ENCODE measurements around the gene IZUMO4.

The IZUMO4 gene

DNA sequence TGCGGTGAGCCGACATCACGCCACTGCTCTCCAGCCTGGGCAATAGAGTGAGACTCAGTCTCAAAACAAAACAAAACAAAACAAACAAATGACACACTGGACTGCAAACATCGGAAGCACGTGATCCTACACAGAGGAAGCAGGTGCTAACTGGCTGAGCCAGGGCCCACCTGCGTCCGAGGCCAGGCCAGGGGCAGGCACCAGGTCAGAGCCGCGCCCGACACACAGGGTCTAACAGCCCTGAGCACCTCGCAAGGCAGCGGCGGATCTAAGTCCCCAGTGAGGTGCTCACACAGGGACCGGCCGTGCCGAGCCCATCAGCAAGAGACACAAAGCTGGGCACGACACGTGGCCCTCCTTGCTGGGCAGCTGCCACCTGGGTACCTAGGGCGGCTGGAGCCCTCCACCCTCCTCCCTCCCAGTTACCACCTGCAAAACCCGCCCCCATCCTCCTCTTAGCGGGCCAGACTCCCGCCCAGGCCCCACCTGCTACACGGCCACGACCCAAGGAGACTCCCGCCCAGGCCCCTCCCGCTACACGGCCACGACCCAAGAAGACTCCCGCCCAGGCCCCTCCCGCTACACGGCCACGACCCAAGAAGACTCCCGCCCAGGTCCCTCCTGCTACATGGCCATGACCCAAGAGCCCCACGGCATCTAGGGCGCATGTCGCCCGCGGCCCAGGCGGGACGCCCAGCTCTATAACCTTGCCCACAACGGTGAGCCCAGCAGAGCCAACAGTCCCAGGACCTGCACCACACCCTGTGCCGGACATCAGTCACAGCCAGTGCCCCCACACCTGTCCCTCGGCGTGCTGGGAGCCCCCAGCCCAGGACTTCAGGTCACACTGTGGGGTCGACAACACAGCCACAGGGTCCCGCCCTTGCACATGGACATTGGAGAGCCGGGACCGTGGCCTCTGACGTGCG, 39.0 kb downstream of the IZUMO4 start:
- Histone ChIP-seq H3K27ac (no peak overlapping the region), H3K4me1 (ENCODE audit: control insufficient read depth in 1 of 2, insufficient read depth in 1 of 2, low read depth in 1 of 2, low read length in 1 of 2) (no peaks in the 10 kb centered on the region), H3K4me3 (ENCODE audit: low read depth in 1 of 2, low read length in 1 of 2) (no peak overlapping the region), H3K9me3 (no peaks in the 10 kb centered on the region), H3K27me3 (no peaks in the 10 kb centered on the region), H3K36me3 (peaks cover 84% of the 10 kb centered on the region)
- TF ChIP-seq, protein P1, sequence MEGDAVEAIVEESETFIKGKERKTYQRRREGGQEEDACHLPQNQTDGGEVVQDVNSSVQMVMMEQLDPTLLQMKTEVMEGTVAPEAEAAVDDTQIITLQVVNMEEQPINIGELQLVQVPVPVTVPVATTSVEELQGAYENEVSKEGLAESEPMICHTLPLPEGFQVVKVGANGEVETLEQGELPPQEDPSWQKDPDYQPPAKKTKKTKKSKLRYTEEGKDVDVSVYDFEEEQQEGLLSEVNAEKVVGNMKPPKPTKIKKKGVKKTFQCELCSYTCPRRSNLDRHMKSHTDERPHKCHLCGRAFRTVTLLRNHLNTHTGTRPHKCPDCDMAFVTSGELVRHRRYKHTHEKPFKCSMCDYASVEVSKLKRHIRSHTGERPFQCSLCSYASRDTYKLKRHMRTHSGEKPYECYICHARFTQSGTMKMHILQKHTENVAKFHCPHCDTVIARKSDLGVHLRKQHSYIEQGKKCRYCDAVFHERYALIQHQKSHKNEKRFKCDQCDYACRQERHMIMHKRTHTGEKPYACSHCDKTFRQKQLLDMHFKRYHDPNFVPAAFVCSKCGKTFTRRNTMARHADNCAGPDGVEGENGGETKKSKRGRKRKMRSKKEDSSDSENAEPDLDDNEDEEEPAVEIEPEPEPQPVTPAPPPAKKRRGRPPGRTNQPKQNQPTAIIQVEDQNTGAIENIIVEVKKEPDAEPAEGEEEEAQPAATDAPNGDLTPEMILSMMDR (IDR thresholded peaks at IDR 0.05) = no peak

DNA sequence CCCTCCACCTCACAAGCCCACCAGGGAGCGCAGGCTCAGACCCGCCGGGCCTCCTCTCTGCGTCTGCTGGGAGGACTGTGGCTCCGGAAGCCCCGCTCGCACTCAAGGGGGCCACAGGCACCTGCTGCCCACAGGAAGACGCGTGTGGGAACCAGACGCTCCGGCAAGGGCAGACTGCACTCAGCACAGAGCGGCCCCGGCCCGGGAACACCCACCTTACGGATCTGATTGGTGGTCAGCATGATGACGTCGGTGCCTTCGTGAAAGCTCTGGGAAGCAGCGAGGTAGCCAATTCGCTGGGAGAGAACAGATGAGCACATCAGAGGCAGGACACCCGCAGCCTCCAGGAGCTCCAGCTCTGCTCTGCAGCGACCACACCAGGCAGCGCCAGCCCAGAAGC, 40.1 kb downstream of the IZUMO4 start:
- Histone ChIP-seq H3K27ac (no peak overlapping the region), H3K9me3 (no peaks in the 10 kb centered on the region), H3K36me3 (peaks cover 74% of the 10 kb centered on the region), H3K4me3 (ENCODE audit: low read depth in 1 of 2, low read length in 1 of 2) (no peak overlapping the region), H3K4me1 (ENCODE audit: control insufficient read depth in 1 of 2, insufficient read depth in 1 of 2, low read depth in 1 of 2, low read length in 1 of 2) (no peaks in the 10 kb centered on the region), H3K27me3 (no peaks in the 10 kb centered on the region)
- TF ChIP-seq, protein P1 (IDR thresholded peaks at IDR 0.05) = no peak

DNA sequence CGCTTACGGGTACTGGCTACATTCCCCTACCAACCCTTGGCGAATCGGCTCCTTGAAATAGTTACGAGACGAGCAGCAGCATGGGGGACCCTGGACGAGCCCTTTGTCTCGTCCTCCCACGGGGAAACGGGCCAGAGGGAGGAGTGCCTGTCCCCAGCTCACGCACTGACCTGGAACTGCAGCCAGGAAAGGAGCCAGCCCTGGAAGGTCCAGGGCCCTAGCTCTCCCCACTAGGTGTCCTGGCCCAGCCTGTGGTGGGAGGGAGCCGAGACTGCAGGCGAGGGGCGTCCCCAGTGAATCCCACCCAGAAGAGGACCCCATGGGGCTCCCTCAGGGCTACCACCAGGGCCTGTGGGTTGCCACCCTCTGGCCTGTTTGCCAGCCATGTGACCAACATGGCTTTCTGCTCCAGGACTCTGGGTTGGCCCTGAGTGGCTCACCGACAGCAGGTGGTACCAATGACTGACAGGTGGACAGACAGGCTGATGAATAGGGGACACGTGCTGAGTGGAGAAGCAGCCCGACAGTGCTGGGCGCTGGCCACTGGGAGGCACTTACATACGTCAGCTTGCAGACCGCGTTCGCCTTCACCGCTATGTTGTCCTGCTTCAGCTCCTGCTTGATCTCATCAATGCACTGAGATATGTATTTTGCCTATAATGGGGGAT, 41.5 kb downstream of the IZUMO4 start:
- Histone ChIP-seq H3K4me3 (ENCODE audit: low read depth in 1 of 2, low read length in 1 of 2) (no peak overlapping the region), H3K4me1 (ENCODE audit: control insufficient read depth in 1 of 2, insufficient read depth in 1 of 2, low read depth in 1 of 2, low read length in 1 of 2) (no peaks in the 10 kb centered on the region), H3K27me3 (no peaks in the 10 kb centered on the region), H3K27ac (no peak overlapping the region), H3K9me3 (no peaks in the 10 kb centered on the region), H3K36me3 (peaks cover 60% of the 10 kb centered on the region)
- TF ChIP-seq, protein P1 (IDR thresholded peaks at IDR 0.05) = no peak

GRCh38 chr19:2139385-2140137, 42.8 kb downstream of the IZUMO4 start:
- H3K4me1 ChIP-seq (ENCODE audit: control insufficient read depth in 1 of 2, insufficient read depth in 1 of 2, low read depth in 1 of 2, low read length in 1 of 2) = no peaks in the 10 kb centered on the region
- TF ChIP-seq, protein P1 (IDR thresholded peaks at IDR 0.05) = no peak
- no peak overlapping the region for H3K4me3 ChIP-seq (ENCODE audit: low read depth in 1 of 2, low read length in 1 of 2)
- H3K27ac ChIP-seq = no peak overlapping the region
- no peaks in the 10 kb centered on the region for H3K9me3 ChIP-seq
- peaks cover 57% of the 10 kb centered on the region for H3K36me3 ChIP-seq
- H3K27me3 ChIP-seq = no peaks in the 10 kb centered on the region

- no peak overlapping the region for H3K4me3 ChIP-seq (ENCODE audit: low read depth in 1 of 2, low read length in 1 of 2)
- H3K4me1 ChIP-seq (ENCODE audit: control insufficient read depth in 1 of 2, insufficient read depth in 1 of 2, low read depth in 1 of 2, low read length in 1 of 2) = no peaks in the 10 kb centered on the region
- H3K27me3 ChIP-seq = no peaks in the 10 kb centered on the region
- TF ChIP-seq, protein P1 (IDR thresholded peaks at IDR 0.05) = no peak
- H3K9me3 ChIP-seq = no peaks in the 10 kb centered on the region
- no peak overlapping the region for H3K27ac ChIP-seq
- peaks cover 53% of the 10 kb centered on the region for H3K36me3 ChIP-seq
These were observed 43.4 kb downstream of the IZUMO4 start for GRCh38 chr19:2140138-2140569.

Data from neutrophil (primary cell).